HepG2 (cell line): ENCODE data around the gene FAM174C. TPM values are rescaled to one million over a fixed set of nuclear protein-coding genes. Genes with fewer than 3 reads are reported as not detected.
A peak's percentile ranks its signal among the peaks of the same experiment; 100 is the strongest.

Experiments used
- ETV5 ChIP-seq: IDR thresholded peaks from 2 replicates; pipeline ENCODE4 v1.6.1; 2018; ENCODE audit warnings: missing biosample characterization, missing genetic modification reagents, inconsistent platforms, borderline replicate concordance
- FLYWCH1 ChIP-seq: sonication (generic); formaldehyde crosslinking; IDR thresholded peaks from 2 replicates; pipeline ENCODE4 v1.8.1; 2023; ENCODE audit warnings: mild to moderate bottlenecking, missing genetic modification reagents
- FOXA1 ChIP-seq, 2 experiments: fragments of 450-650 bp in 1 of 2; sonication (generic) in 1 of 2; formaldehyde crosslinking in 1 of 2; IDR thresholded peaks; 2 replicates each; pipeline versions ENCODE4 v1.4.0 to v1.6.1; 2016 to 2020; ENCODE audit warnings: missing genetic modification reagents in 1 of 2
- HNRNPH1 ChIP-seq: fragments of 200-400 bp; formaldehyde crosslinking; optimal IDR thresholded peaks from 2 replicates; pipeline ENCODE3; 2017; ENCODE audit warnings: mild to moderate bottlenecking, low read depth, low read length
- SNRNP70 ChIP-seq: fragments of 200-400 bp; formaldehyde crosslinking; IDR thresholded peaks from 2 replicates; pipeline ENCODE4 v1.6.1; 2017; ENCODE audit warnings: mild to moderate bottlenecking, low read depth, low read length, moderate library complexity
- SRF ChIP-seq: IDR thresholded peaks from 2 replicates; pipeline ENCODE4 v1.6.1; 2011; ENCODE audit warnings: mild to moderate bottlenecking, low read depth, low read length, moderate library complexity
- SRSF1 ChIP-seq: fragments of 200-400 bp; formaldehyde crosslinking; optimal IDR thresholded peaks from 2 replicates; pipeline ENCODE3; 2017; ENCODE audit warnings: mild to moderate bottlenecking, low read depth, low read length, moderate library complexity
- ZFP41 ChIP-seq: sonication (generic); formaldehyde crosslinking; IDR thresholded peaks from 2 replicates; pipeline ENCODE4 v1.4.0; 2020; ENCODE audit warnings: mild to moderate bottlenecking, missing genetic modification reagents, borderline replicate concordance
- ZKSCAN8 ChIP-seq: IDR thresholded peaks from 2 replicates; pipeline ENCODE4 v1.6.1; 2016; ENCODE audit warnings: borderline replicate concordance, missing genetic modification reagents, missing compliant biosample characterization
- ZNF101 ChIP-seq: sonication (generic); formaldehyde crosslinking; IDR thresholded peaks from 2 replicates; pipeline ENCODE4 v1.4.0; 2020; ENCODE audit warnings: mild to moderate bottlenecking, low read depth, missing genetic modification reagents, borderline replicate concordance
- ZNF256 ChIP-seq: sonication (generic); formaldehyde crosslinking; conservative IDR thresholded peaks from 2 replicates; pipeline ENCODE4 v1.4.0; 2020; ENCODE audit warnings: missing genetic modification reagents
- ZNF501 ChIP-seq: sonication (generic); formaldehyde crosslinking; IDR thresholded peaks from 2 replicates; pipeline ENCODE4 v1.5.1; 2020; ENCODE audit warnings: mild to moderate bottlenecking, moderate library complexity, missing genetic modification reagents
- ZNF572 ChIP-seq: sonication (generic); formaldehyde crosslinking; IDR thresholded peaks from 2 replicates; pipeline ENCODE4 v1.5.1; 2020; ENCODE audit warnings: mild to moderate bottlenecking, missing genetic modification reagents
- ZSCAN30 ChIP-seq: sonication (generic); formaldehyde crosslinking; IDR thresholded peaks from 2 replicates; pipeline ENCODE4 v1.5.0; 2020; ENCODE audit warnings: mild to moderate bottlenecking, missing genetic modification reagents
- polyA plus RNA-seq, 8 experiments: library from polyadenylated mRNA; depleted of rRNA in 3 of 8; stranded (reverse) in 7 of 8; unstranded in 1 of 8; fragments of >200 nt; fragmentation: Illumina TruSeq in 4 of 8; extraction: Trizol in 4 of 8; gene quantifications; 2 replicates each; pipeline versions ENCODE4 v1.2.1 to v1.2.3, GENCODE V29; 2011 to 2016; ENCODE audit warnings: low read depth in 4 of 8, missing spikeins in 1 of 8, mixed read lengths in 1 of 8; ENCODE audit not compliant: insufficient read depth in 1 of 8
- total RNA-seq, 5 experiments: library from RNA; depleted of rRNA; stranded (reverse); fragments of >200 nt; fragmentation: Illumina TruSeq; extraction: Trizol; gene quantifications; 2 replicates each; pipeline ENCODE4 v1.2.3, GENCODE V29; 2016; ENCODE audit warnings: low read depth in 1 of 5
- TF ChIP-seq, protein P1 (sequence below): sonication (generic); formaldehyde crosslinking; IDR thresholded peaks from 2 replicates; pipeline ENCODE4 v1.9.0; 2022; ENCODE audit warnings: missing genetic modification reagents, mild to moderate bottlenecking, borderline replicate concordance
- TF ChIP-seq, protein P2 (sequence below): sonication (generic); formaldehyde crosslinking; IDR thresholded peaks from 2 replicates; pipeline ENCODE4 v1.8.0; 2022; ENCODE audit warnings: missing genetic modification reagents, mild to moderate bottlenecking, moderate library complexity, borderline replicate concordance
- TF ChIP-seq, protein P3 (sequence below): IDR thresholded peaks from 2 replicates; pipeline ENCODE4 v1.6.1; 2016; ENCODE audit warnings: missing compliant biosample characterization, missing genetic modification reagents, borderline replicate concordance
- TF ChIP-seq, protein P4 (sequence below): sonication (generic); formaldehyde crosslinking; IDR thresholded peaks from 2 replicates; pipeline ENCODE4 v1.4.0; 2020; ENCODE audit warnings: missing genetic modification reagents

The FAM174C gene
- total and polyA plus RNA-seq, 2 of the 13 experiments (the other 11 are each of a cell fraction or from before 2014, with no cell fraction given) = 19.5 to 31.3 TPM

DNA sequence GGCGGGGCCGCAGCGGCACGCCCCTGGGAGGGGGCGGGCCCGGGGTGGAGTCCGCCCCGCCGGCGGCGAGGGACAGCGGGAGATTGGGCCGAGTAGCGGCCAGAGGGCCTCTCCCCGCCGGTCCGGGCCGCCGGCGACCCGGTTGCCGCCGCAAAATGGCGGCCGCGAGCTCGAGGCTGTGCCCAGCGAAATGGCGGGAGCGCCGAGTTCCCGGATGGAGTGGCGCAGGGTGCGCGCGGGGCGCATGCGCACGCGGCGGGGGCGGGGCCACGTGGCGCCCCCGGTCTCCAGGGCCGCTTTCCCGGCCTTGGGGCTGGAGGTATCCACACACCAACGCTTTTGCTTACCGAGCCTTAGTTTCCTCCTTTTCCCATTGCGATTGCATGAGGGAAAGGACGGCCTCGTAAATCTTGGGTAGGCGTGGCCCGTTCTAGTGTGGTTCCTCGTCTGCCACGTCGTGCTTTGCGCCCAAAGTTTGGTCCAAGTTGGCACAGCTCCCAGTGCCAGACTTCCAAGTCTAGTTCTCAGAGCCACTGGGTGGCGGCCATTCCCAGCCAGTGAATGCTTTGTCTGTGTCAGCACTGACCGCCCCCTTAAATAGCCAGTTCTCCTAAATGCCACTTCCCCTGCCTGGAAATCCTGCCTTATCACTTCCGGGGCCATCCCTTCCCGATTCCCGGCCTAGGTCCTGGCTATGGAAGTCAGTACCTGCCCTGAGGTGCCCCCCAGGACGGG lies 5.7 kb upstream of the FAM174C start (continued):
- no peak for TF ChIP-seq ZNF501
- TF ChIP-seq SRSF1 = no peak
- no peak for TF ChIP-seq ZKSCAN8 (CRISPR knock-in tag)
- TF ChIP-seq, protein P1, sequence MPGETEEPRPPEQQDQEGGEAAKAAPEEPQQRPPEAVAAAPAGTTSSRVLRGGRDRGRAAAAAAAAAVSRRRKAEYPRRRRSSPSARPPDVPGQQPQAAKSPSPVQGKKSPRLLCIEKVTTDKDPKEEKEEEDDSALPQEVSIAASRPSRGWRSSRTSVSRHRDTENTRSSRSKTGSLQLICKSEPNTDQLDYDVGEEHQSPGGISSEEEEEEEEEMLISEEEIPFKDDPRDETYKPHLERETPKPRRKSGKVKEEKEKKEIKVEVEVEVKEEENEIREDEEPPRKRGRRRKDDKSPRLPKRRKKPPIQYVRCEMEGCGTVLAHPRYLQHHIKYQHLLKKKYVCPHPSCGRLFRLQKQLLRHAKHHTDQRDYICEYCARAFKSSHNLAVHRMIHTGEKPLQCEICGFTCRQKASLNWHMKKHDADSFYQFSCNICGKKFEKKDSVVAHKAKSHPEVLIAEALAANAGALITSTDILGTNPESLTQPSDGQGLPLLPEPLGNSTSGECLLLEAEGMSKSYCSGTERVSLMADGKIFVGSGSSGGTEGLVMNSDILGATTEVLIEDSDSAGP (CRISPR knock-in tag) = peak; percentile 66
- TF ChIP-seq, protein P2, sequence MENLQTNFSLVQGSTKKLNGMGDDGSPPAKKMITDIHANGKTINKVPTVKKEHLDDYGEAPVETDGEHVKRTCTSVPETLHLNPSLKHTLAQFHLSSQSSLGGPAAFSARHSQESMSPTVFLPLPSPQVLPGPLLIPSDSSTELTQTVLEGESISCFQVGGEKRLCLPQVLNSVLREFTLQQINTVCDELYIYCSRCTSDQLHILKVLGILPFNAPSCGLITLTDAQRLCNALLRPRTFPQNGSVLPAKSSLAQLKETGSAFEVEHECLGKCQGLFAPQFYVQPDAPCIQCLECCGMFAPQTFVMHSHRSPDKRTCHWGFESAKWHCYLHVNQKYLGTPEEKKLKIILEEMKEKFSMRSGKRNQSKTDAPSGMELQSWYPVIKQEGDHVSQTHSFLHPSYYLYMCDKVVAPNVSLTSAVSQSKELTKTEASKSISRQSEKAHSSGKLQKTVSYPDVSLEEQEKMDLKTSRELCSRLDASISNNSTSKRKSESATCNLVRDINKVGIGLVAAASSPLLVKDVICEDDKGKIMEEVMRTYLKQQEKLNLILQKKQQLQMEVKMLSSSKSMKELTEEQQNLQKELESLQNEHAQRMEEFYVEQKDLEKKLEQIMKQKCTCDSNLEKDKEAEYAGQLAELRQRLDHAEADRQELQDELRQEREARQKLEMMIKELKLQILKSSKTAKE (CRISPR knock-in tag) = no peak
- no peak for TF ChIP-seq ZSCAN30
- TF ChIP-seq, protein P3, sequence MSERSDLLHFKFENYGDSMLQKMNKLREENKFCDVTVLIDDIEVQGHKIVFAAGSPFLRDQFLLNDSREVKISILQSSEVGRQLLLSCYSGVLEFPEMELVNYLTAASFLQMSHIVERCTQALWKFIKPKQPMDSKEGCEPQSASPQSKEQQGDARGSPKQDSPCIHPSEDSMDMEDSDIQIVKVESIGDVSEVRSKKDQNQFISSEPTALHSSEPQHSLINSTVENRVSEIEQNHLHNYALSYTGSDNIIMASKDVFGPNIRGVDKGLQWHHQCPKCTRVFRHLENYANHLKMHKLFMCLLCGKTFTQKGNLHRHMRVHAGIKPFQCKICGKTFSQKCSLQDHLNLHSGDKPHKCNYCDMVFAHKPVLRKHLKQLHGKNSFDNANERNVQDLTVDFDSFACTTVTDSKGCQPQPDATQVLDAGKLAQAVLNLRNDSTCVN (CRISPR knock-in tag) = no peak; the same call in 1 of the 2 replicates
- no peak for TF ChIP-seq FLYWCH1 (CRISPR knock-in tag)
- no peak for TF ChIP-seq ZFP41 (CRISPR knock-in tag)
- no peak for TF ChIP-seq SNRNP70
- TF ChIP-seq ZNF101 = no peak; the same call in 1 of the 2 replicates
- TF ChIP-seq ETV5 = 0 out of 2 replicates have a peak, but pooled peaks have one; percentile 6
- TF ChIP-seq ZNF572 (CRISPR knock-in tag) = peak; percentile 87; the same call in 1 of the 2 replicates
- no peak for TF ChIP-seq HNRNPH1
- TF ChIP-seq SRF = no peak
- TF ChIP-seq, protein P4, sequence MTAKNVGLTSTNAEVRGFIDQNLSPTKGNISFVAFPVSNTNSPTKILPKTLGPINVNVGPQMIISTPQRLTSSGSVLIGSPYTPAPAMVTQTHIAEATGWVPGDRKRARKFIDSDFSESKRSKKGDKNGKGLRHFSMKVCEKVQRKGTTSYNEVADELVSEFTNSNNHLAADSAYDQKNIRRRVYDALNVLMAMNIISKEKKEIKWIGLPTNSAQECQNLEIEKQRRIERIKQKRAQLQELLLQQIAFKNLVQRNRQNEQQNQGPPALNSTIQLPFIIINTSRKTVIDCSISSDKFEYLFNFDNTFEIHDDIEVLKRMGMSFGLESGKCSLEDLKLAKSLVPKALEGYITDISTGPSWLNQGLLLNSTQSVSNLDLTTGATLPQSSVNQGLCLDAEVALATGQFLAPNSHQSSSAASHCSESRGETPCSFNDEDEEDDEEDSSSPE (CRISPR knock-in tag) = peak; percentile 94
- TF ChIP-seq FOXA1 (IDR thresholded peaks at IDR 0.05) = no peak
- TF ChIP-seq FOXA1 (CRISPR knock-in tag; IDR thresholded peaks at IDR 0.05) = no peak; the same call in 1 of the 2 replicates
- TF ChIP-seq ZNF256 (CRISPR knock-in tag) = no peak
